Stimulated activated CD4-positive, alpha-beta T cell treated with anti-CD3 and anti-CD28 coated beads, Interleukin-1b, Interleukin-23, amount 100 ng/mL, for 48 hours (primary cell): ENCODE results near the gene HJV.
"Not testable (repeated sequence)": the region's sequence is repeated elsewhere in the genome, so short reads cannot be mapped to it uniquely, and the experiment has no call there.

Experiments
- DNase-seq: peaks from one replicate; pipeline ENCODE4 v3.0.0-alpha.2; 2020

HJV gene, protein sequence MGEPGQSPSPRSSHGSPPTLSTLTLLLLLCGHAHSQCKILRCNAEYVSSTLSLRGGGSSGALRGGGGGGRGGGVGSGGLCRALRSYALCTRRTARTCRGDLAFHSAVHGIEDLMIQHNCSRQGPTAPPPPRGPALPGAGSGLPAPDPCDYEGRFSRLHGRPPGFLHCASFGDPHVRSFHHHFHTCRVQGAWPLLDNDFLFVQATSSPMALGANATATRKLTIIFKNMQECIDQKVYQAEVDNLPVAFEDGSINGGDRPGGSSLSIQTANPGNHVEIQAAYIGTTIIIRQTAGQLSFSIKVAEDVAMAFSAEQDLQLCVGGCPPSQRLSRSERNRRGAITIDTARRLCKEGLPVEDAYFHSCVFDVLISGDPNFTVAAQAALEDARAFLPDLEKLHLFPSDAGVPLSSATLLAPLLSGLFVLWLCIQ

DNA sequence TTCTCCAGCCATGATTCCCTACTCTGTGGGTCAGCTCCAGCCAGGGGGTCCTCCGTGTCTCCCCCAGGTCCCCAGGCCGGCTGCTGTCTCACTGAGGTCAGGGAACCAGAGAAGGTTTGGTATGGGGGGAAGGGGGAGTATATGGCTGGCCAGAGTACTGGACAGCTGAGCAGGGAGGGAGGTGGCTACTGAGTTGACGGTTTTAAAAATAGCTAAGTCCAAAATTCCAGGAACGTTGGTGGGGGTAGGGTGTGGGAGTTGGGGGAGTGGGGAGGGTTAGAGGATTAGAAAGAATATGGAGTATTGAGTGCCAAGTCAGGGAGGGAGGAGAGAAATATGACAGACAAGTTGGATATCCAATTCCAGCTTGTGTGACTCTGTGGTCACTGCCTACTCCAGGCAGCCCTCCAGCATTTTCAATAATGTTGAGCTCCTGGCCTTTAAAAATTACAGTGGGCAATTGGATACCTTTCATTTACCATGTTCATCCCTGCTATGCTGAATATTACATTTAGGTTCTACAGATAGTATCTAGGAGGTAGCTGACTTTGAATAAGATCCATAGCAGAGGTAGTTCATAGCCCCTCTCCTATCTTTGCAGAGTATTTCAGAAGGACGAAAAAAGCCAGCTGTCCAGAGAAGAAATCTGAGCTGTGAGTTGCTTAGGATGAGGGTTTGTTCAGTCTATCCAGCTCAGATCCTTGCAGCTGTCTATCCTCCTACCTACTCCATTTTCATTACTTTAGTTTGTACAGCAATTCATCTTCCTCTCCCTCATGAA lies at the start of gene HJV:
Gene HJV (minus strand): TSS at position 114 of the 781 bp plus-strand sequence. CDS start 1,504 bp downstream, outside the sequence.
- DNase-seq, result no peak

DNA sequence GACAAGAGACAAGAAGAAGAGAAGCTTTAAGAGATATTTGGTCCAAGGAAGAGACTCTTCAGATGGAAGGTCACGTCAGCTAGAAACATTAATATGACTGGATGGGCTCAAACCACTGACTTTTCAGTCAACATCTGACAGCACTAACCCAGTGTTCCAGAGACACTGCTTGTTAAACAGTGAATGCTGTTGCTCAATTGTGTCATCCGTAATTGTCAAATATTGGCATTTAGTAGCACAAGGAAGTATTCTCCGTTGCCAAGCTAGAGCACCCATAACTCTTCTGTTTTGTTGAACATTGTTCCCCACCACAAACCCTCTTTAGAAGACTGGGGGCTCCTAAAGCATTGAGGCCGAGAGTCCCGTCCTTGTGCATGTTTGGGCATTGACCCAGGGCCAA lies 37.6 kb upstream of the HJV start:
- DNase-seq, result not testable (repeated sequence)

DNA sequence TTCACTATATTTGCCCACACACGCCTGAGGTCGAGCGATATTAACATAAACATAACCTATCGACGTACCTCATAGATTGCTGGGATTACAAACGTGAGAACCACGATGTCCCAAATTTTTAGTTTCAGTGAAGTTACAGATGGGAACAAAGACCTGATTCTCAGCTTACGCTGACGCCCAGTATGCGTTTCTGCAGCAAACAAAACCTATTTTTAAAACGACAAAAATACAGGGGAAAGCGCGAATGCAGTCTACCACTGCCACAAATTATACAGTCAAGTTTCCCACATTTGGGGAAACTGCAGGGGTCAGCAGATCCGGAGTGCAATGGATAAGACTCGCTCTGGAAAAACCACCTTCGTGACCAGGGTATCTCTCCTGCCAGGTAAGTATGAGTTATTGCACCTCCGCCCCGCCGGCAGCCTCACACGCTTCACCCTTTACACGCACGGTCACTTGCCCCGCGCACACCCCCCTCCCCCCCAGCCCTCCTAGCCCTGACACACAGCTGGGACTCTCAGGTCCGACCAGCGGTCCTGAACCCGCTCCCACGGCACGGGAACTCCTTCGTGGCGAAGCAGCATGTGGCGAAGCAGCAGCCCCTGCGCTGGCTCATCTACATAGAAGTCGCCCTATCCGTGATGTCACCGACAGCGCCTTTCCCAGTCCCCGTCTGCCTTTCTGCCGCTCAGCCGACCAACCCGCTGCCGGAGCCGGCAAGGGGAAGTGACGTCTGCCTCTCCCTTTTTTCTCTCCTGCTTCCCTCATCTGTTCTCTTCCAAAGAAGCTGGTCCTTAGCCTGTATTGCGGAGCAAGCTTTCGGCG lies 30.5 kb upstream of the HJV start:
- DNase-seq, result peak; percentile 89

DNA sequence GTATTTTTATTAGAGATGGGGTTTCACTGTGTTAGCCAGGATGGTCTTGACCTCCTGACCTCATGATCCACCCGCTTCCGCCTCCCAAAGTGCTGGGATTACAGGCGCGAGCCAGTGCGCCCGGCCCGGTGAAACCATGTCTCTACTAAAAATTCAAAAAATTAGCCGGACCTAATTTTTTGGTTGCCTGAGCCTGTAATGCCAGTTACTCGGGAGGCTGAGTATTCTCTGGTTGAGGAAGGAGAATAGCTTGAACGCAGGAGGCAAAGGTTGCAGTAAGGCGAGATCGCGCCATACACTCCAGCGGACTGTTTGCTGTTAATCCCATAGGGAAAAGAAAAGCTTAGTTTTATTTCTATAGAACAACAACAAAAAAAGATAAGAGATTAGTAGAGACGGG lies 29.9 kb upstream of the HJV start:
- DNase-seq, result no peak

DNA sequence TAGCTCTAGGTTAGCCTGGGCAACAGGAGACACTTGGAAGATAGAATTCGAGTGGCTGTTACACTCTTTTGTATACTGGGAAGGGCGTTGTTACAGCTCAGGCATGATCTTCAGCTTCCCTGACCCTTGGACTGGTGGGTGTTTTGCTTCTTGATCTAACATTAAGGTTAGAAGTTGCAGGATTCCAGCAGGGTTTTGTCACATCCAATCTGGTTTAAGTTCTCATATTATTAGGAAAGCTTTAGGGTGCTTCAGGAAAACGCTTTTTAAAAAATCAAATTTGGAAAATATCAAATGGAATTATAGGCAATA lies 29.1 kb upstream of the HJV start:
- not testable (repeated sequence) for DNase-seq

DNA sequence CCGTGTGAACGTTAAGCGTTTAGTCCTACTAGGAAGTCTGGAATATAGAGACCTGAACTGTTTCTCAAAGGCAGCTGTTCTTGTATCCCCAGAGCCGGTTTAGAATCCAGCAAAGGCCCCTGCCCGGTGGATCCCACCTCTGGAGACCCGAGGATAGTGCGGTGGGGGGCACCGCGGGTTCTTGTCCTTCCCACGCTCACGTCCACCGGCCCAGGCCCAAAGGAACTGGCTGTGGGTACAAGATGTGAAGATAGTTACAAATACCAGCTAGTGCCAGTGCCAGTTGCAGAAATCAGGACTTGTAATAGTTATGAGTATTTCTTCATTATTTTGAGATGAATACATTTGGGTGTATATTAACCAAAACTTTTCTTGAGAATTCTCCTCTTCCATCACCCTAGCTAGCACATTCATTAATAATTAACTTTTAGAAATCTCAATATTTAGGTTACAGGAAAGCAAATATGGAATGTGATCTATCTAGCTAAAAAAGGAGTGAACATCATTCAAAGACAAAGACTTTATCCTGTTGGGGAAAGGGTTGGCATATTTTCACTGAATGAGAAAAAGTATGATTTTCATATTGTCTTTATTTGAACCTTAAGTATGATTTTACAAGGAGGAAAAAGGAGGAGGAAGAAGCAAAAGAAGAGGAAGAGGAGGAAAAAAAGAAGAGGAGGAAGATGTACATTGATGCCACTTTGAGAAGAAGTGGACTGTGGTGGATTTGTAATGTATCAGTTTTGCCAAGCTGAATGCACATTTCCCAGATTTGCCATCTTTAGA lies 28.5 kb upstream of the HJV start:
- DNase-seq, result not testable (repeated sequence)

DNA sequence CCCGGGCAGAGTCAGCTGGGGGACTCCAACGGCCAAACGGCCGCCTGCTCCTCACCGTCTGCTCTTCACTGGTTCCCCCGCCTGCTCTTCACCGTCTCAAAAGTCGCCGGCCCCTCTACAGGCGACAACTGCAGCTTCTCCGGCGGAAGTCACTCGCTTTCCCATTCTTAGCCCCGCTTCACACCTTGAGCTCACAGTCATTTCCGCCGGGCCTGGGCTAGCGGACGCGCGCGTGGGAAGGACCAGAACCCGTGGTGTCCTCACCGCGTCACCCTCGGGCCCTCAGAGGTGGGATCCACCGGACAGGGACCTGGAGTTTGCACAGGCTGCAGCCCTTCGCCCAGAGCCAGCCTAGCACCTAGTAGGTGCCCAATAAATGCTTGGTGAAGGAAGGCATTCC lies 27.9 kb upstream of the HJV start:
- no peak for DNase-seq

DNA sequence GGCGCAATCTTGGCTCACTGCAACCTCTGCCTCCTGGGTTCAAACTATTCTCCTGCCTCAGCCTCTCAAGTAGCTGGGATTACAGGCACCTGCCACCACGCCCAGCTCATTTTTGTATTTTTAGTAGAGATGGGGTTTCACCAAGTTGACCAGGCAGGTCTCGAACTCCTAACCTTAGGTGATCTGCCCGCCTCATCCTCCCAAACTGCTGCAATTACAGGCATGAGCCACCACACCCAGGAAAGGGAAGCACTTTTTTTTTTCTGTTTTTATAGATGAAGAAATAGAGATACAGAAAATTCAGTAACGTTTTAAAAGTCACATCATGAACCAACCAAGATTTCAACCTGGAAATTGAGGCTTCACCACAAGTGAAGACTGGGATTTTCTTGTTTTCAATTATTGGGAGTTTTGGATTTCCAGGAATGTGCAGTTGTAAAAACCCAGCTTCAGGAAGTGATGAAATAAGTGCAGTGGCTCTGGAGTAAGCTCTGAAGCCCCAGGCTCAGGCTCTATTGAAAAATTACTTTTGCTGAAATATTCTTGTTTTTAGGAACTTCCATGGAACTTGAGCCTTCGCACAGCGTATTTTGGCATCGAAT lies 27.1 kb upstream of the HJV start:
- DNase-seq, result not testable (repeated sequence)

DNA sequence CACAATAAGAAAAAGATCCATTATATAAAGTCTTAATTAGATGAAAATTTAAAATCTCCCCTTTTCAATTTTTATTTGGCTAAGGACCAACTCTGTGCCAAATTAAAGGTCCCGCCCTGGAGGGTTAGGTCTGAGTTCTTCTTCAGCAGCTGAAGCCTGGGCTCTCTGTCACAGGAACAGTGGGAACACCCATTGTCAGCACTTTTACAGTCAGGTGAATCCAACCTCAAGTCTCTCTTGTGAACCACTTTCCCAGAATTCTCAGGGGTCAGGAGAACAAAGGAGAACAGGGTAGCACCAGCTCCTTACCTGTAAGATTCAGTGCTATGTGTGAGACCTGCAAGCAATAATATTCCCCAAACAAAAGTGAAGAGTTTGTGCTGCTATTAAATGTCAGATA lies 25.1 kb upstream of the HJV start:
- DNase-seq, result no peak

DNA sequence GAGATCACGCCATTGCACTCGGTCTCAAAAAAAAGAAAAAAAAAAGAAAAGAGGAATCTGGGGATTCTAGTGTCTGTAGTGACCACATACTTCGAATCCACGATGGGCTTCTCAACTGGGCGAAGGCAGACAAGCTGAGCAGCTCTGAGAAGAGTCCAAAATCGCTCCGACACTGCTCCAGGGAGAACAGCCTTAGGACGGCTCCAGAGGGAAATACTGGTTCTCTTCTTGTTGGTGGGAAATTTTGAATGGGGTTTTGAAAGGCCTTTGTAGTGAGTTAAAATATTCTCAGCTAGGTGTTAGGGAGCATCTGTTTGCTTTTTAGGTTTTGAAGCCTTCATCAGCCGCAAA lies 18.3 kb upstream of the HJV start:
- no peak for DNase-seq

DNA sequence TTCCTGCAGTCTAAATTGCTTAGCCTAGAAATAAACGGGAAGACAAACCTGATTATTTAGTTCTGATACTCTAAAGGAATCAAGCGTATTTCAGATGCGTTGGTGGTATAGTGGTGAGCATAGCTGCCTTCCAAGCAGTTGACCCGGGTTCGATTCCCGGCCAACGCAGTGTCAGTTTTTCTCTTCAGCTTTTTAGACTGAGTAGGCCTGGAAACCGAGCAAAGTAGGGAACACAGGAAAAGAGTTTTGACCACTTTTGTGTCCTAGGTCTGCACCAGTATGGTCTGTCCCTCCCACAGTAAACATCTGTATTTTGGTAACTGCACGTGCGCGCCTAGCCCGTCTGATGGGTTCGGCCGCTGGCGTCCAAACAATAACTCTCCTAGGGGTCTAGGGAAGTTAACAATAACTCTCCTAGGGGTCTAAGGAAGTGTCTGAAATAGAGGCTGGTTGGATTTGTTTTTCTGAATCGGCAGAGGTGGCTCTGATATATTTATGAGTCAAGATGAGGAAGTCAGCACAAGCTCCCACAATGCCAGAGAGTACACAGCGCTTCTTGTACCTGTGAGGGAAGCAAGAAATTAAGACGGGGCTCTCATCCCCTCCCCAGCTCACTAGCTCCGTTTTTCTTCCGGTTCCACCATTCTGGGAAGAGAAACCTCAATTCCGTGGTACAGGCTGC lies 15.6 kb upstream of the HJV start:
- DNase-seq, result peak; percentile 85

DNA sequence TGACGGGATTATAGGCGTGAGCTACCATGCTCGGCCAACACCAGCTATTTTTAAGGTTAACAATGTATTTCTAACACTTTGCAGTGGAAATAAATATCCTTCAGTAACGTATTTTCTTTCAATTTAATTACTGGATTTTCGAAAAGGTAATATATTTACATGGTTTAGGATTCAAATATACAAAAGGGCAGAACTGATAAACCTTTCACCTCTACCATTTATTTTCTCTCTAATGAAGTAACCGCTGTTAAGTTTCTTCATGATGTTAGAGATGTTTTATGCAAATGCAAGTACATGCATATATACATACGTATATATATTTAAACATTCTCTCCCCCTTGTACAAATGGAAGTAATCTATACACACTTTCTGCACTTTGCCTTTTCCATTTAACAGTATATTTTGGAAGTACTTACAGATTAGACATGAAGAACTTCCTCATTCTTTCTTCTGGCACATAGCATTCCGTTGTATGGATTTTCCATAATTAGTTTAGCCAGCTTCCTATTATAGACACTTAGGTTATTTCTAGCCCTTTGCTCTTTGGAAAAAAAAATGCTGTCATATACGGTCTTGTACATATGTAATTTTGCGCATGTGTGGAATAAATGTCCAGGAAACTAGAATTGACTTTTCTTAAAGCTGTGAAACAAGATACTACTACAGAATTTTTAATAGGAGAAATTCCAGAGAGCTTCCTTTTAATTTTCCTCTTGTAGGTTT lies 14.9 kb upstream of the HJV start:
- DNase-seq, result no peak

DNA sequence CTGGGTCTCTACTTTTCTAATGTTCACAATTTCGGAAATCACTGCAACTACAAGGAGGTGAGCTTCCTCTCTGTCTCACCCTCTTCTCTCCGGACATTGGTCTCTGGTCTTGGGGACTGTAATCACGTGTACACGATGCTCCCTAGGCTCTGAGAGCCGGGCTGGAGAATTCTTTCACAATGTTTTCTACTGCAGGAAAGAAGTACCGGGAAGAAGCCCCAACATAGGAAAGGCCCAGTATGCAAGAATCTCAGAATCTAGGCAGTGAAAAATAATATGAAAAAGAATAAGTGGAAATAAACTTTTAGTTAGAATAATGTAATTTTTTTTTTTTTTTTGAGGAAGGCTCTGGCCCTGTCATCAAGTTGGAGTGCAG lies 13.5 kb upstream of the HJV start:
- no peak for DNase-seq

DNA sequence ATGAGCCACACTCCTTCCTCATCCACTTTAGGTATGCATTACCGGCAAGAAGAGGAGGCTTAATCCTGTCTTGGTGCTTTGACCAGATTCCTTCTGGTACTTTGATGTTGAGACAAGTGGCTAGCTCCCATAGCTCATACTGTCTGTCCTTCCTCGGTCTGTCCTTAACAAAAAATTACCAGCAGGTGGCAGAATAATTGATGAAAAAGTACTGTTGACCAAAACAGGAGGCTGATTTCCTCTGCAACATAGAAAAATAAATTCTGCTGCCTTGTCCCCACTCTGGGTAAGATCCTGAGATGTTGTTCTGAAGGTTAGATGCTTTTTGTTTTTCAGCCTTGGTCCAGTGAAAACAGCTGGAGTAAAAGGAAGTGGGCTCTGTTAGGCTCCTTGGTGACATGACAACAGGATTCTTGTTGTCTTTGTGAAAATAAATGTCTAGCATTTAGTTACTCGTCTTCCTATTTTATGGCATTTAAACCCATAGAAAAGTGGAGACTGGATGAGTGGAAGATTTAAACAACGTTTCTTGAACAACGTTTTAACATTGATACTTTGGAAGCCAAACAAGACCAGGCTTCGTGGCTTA lies 11.2 kb upstream of the HJV start:
- DNase-seq, result no peak

DNA sequence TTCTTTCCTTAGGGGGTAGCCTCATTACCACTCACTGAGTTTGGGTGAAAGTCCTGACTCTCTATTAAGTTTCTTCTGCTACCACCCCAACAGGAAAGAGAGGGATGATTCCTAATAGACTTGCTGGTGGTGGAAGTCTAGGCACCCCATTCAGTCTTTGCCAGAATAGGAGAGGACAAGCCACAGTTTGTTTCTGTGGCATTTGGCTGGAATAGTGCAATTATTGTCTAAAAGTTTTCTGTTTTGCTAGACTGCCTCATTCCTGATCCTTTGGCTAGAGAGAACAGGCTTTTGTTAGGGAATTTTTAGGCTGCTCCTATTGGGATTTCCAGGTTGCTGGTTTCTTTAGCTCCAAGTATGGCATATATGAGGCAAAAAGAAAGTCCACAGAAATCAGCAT lies 9.9 kb upstream of the HJV start:
- no peak for DNase-seq

DNA sequence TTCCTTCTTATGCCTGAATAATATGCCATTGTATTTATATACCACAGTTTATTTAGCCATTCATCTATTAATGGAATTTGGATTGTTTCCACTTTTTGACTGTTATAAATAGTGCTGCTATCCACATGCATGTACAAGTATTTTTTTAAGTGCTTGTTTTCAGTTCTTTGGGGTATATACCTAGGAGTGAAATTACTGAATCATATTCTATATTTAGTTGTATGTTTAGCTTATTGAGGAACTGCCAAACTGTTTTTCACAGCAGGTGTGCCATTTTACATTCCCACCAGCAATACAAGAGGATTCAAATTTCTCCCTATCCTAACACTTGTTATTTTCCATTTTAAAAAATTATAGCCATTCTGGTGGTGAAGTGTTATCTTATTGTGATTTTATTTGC lies 7.6 kb upstream of the HJV start:
- no peak for DNase-seq

DNA sequence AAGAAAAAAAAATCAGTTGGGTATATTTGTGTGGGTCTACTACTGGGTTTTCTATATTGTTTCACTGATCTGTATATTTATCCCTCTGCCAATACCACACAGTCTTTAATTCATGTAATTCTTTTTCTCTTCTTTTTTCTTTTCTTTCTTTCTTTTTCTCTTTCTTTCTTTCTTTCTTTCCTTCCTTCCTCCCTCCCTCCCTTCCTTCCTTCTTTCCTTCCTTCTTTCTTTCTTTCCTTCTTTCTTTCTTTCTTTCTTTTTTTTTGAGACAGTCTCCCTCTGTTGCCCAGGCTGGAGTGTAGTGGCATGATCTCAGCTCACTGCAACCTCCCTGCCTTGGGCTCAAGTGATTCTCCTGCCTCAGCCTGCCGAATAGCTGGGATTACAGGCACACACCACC lies 5.1 kb upstream of the HJV start:
- DNase-seq, result not testable (repeated sequence)

DNA sequence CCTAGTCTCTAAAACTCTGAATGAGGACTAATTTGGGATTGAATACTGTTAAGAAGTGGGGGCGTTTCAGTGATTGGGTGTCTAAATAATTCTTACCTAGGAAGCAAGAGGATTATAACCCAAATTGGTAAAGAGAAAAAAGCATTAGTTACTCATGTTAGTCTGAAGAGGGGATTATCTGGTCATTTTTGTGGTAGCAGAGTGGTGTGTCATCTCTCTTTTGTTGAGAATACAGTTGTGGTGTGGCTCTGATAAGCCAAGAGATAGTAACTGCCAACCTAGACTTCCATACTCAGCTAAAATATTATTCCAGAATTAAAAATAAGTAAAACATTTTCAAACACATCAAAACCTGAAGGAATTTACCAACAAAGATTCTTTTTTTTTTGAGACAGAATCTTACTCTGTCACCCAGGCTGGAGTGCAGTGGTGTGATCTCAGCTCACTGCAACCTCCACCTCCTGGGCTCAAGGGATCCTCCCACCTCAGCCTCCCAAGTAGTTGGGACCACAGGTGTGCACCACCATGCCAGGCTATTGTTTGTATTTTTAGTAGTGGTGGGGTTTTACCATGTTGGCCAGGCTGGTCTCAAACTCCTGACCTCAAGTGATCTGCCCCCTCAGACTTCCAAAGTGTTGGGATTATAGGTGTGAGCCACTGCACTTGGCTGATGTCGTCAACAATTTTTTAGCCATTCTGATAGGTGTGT lies 4.4 kb upstream of the HJV start:
- DNase-seq, result not testable (repeated sequence)

DNA sequence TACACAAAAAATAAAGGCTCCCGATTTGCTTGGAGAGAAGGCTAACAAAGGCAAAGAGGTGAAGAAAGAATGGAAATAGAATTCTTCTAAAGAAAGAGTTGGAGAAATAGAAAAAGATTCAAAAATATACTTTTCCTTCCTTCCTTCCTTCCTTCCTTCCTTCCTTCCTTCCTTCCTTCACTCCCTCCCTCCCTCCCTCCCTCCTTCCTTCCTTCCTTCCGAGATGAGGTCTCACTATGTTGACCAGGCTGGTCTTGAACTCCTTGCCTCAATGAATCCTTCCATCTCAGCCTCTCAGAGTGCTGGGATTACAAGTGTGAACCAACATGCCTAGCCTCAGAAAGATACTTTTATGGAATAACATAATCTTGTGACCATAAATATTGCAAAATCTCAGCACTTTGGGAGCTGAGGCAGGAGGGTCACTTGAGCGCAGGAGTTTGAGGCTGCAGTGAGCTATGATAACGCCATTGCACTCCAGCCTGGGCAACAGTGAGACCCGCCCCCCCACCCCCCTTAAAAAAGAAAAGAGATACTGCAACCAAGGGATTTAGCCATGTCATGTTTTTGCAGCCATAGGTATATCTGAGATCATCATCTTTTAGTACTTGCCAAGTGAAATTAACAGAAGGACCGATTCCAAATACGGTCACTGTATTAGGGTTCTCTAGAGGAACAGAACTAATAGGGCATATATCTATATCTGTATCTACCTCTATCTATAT lies 1.0 kb upstream of the HJV start:
- DNase-seq, result no peak
